ENCODE results near the gene OXNAD1. TPM values are rescaled to one million over a fixed set of nuclear protein-coding genes. Genes with fewer than 3 reads are reported as not detected.
A peak's percentile ranks its signal among the peaks of the same experiment; 100 is the strongest.

The OXNAD1 gene
- total RNA-seq, 2 experiments from 2014 or later: 44.9 to 47.4 TPM

DNA sequence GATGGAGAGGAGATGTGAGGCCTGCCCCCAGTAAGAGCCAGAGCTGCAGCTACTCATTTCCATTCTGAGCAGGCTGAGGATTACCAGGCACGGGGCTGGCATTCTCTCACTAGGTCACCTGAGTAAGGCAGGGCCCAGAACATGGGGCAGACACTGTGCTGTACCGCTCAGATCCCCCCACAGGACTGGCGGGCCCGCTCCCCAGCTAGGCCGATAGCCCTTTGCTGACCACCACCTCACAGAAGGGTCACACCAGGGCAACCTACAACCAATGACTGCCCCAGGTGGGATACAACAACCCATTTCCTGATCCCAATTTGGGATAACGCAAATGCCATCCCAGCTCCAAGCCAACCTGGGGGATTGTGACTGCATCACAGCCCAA, 52.5 kb downstream of the OXNAD1 start:
- no peak overlapping the region for H3K4me3 Mint-ChIP-seq
- ATAC-seq (no peak), DNase-seq (peak; percentile 40)
- CTCF ChIA-PET: interaction anchor here (1.7 to 12.3 kb wide), 6 partner anchors 9 to 50 kb away, joined by 5 to 134 read pairs (median 14); partner anchors contain the start of genes DPH3 and OXNAD1
- peaks cover 75% of the 10 kb centered on the region for H3K4me1 Mint-ChIP-seq
- H3K27ac Mint-ChIP-seq: peak overlapping the region; percentile 74
- peaks cover 79% of the 10 kb centered on the region for H3K36me3 Mint-ChIP-seq
- H3K9me3 Mint-ChIP-seq (ENCODE audit: low read depth): no peaks in the 10 kb centered on the region
- H3K27me3 Mint-ChIP-seq: no peaks in the 10 kb centered on the region

DNA sequence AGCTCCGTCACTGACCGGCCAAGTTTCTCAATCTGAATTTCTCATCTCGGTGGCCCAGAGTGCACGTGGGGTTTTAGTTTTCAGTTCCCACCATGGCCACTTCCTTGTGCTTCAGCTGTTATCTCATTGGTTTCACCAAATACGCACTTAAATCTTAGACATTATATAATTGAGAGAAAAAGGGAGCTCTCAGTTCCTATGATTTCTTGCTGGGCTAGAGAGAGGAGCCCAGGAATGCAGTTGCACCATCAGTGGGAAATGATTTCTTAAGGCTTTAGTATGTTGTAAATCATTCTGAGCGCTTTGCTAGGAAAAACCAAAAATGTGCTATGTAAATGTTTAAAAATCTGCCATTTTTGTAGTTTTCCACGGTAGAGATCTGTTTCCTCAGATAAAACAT, 53.2 kb downstream of the OXNAD1 start:
- H3K4me3 Mint-ChIP-seq: no peak overlapping the region
- H3K36me3 Mint-ChIP-seq: peaks cover 77% of the 10 kb centered on the region
- CTCF ChIA-PET: interaction anchor here (1.6 to 12.3 kb wide), 8 partner anchors 10 to 200 kb away, joined by 3 to 134 read pairs (median 12); partner anchors contain the start of genes DPH3 and OXNAD1
- no peaks in the 10 kb centered on the region for H3K9me3 Mint-ChIP-seq (ENCODE audit: low read depth)
- H3K27ac Mint-ChIP-seq: peak overlapping the region; percentile 74
- peaks cover 70% of the 10 kb centered on the region for H3K4me1 Mint-ChIP-seq
- ATAC-seq (no peak), DNase-seq (no peak)
- no peaks in the 10 kb centered on the region for H3K27me3 Mint-ChIP-seq

DNA sequence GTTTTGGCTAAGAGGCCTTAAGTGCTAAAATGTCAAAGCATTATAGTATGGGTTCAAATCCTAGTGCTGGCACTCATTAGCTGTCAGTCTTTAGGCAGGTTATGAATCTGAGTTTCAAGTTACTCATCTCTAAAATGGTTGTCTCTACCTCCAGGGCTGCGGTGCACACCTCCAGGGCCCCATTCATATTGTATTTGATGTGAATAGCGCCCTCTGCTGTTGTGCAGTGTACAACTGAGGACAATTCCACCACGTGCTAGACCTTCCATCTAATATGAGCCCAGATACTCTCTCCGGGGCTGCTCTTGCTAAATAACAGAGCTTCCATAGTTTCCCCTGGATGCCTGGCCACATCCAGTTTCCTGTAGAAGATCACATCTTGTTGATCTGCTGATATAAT, 54.3 kb downstream of the OXNAD1 start:
- ATAC-seq: peak; percentile 93
- no peaks in the 10 kb centered on the region for H3K9me3 Mint-ChIP-seq (ENCODE audit: low read depth)
- no peak overlapping the region for H3K4me3 Mint-ChIP-seq
- peak; percentile 92 for DNase-seq
- H3K4me1 Mint-ChIP-seq: peaks cover 59% of the 10 kb centered on the region
- H3K27ac Mint-ChIP-seq: peak overlapping the region; percentile 74
- no peaks in the 10 kb centered on the region for H3K27me3 Mint-ChIP-seq
- H3K36me3 Mint-ChIP-seq: peaks cover 74% of the 10 kb centered on the region
- CTCF ChIA-PET: interaction anchor here (0.6 to 12.3 kb wide), 27 partner anchors 8 to 230 kb away, joined by 3 to 134 read pairs (median 4); partner anchors contain the start of genes DPH3 and OXNAD1

DNA sequence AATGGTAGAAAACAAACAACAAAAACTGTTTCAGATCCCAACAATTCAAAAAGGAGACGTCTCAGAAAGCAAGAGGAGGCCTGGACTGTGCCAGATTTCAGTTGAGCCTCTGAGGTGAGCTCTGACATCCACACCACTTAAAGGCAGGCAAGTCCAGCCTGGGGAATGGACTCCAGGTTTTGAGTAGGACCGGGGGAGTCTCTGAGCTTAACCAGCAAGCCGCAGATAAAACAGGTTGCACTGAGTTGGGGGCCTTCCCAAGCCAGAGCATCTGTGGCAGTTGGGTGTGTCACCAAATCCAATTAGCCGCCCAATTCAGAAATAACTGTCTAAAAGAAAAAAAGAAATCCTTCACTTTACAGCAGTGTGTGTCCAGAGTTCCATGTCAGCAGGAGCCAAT, 54.7 kb downstream of the OXNAD1 start:
- Mint-ChIP-seq H3K27me3 (no peaks in the 10 kb centered on the region), H3K9me3 (ENCODE audit: low read depth) (no peaks in the 10 kb centered on the region), H3K4me3 (no peak overlapping the region), H3K27ac (peak overlapping the region; percentile 74), H3K36me3 (peaks cover 71% of the 10 kb centered on the region), H3K4me1 (peaks cover 54% of the 10 kb centered on the region)
- no peak for DNase-seq
- CTCF ChIA-PET: interaction anchor here (0.6 to 12.3 kb wide), 22 partner anchors 8 to 230 kb away, joined by 3 to 134 read pairs (median 4); partner anchors contain the start of genes DPH3 and OXNAD1
- ATAC-seq: no peak

DNA sequence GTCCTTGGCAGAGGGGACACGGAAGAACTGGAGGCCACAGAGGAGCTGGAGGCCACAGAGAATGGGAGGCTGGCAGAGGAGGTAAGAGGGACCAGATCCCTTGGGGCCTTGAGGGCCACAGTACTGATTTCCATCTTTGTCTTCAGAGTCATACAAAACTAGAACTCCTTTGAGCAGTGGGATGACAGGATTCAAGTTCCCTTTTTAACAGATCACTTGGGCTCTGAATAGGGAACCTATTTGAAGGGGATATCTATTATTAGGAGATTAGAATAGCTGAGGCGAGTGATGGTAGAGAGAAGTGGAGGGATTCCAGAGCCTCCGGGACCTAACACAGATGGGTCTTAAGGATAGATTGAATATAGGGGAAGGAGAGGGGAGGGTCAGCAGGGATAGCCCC, 55.7 kb downstream of the OXNAD1 start:
- peak overlapping the region; percentile 40 for H3K27ac Mint-ChIP-seq
- no peak for ATAC-seq
- peaks cover 50% of the 10 kb centered on the region for H3K4me1 Mint-ChIP-seq
- CTCF ChIA-PET: interaction anchor here (0.9 to 12.3 kb wide), 8 partner anchors 9 to 191 kb away, joined by 3 to 134 read pairs (median 6); partner anchors contain the start of genes DPH3 and OXNAD1
- H3K36me3 Mint-ChIP-seq: peaks cover 71% of the 10 kb centered on the region
- no peaks in the 10 kb centered on the region for H3K9me3 Mint-ChIP-seq (ENCODE audit: low read depth)
- no peak overlapping the region for H3K4me3 Mint-ChIP-seq
- H3K27me3 Mint-ChIP-seq: no peaks in the 10 kb centered on the region
- DNase-seq: no peak

DNA sequence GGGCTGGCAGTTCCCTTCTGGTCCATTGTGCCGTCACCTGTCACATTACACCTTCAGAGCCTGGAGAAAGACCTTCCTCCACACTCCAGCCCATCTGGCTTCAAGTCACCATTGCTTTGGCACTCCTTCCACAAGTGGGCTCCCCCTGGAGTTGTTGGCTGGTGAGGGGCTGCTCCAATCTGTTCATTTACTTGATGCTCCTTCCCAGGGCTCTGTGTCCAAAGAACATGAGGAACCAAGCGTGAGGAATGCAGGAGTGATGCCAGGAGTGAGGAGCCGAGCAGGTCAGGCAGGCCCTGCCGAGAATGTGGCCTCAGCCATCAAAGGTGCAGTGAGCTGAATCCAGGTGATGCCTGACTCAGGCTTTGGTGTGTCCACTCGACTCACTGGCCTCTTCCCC, 57.2 kb downstream of the OXNAD1 start:
- CTCF ChIA-PET: interaction anchor here (2.0 to 12.3 kb wide), 3 partner anchors 27 to 55 kb away, joined by 6 to 134 read pairs (median 58); partner anchors contain the start of genes DPH3 and OXNAD1
- Mint-ChIP-seq H3K27me3 (no peaks in the 10 kb centered on the region), H3K9me3 (ENCODE audit: low read depth) (no peaks in the 10 kb centered on the region), H3K4me3 (no peak overlapping the region), H3K4me1 (peaks cover 35% of the 10 kb centered on the region), H3K36me3 (peaks cover 65% of the 10 kb centered on the region), H3K27ac (peak overlapping the region; percentile 52)
- DNase-seq (no peak), ATAC-seq (no peak)

DNA sequence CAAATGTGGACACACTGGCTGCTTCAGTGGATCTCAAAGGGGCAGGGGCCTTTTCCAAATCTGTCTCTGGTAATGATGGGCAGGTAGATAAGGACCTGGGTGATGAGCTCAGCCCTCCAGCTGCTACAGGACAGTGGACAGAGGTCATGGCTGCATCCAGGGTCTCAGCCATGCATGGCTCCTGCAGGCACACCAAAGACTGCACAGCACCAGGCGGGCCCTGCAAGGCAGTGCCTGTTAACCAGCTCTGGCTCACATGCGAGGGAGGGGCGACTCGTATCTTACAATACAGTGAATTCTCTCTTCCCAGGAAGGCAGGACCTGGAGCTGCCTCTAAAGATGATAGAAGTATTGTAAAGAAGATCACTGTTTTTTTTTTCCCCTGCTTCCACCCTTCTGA, 58.7 kb downstream of the OXNAD1 start:
- H3K27me3 Mint-ChIP-seq: no peaks in the 10 kb centered on the region
- no peaks in the 10 kb centered on the region for H3K9me3 Mint-ChIP-seq (ENCODE audit: low read depth)
- peaks cover 63% of the 10 kb centered on the region for H3K36me3 Mint-ChIP-seq
- H3K27ac Mint-ChIP-seq: peak overlapping the region; percentile 4
- no peak overlapping the region for H3K4me3 Mint-ChIP-seq
- DNase-seq (no peak), ATAC-seq (no peak)
- CTCF ChIA-PET: interaction anchor here (1.3 to 3.2 kb wide), 3 partner anchors 9 to 35 kb away, joined by 3 to 12 read pairs (median 3); no protein-coding TSS in a partner anchor
- peaks cover 20% of the 10 kb centered on the region for H3K4me1 Mint-ChIP-seq

DNA sequence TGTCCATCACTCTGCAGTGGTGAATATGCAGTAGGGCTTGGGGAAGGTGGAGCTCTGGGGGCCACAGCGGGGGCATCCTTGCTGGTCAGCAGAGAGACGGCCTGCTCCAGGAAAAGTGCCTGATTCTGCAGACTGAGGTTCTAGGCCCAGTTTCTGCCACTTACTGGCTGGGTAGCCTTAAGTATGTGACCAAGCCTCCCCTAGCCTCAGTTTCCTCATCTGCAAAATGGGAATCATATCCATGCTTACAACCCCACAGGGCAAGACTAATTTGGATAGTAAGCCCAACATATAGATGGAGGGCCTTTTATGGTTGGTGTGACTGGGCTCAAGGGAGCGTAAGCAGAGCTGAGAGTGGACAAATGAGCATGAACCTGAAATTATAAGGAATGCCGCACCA, 60.8 kb downstream of the OXNAD1 start:
- CTCF ChIA-PET: interaction anchor here (1.3 to 3.2 kb wide), 2 partner anchors 36 to 37 kb away, joined by 4 to 12 read pairs; no protein-coding TSS in a partner anchor
- Mint-ChIP-seq H3K4me1 (peaks cover 6% of the 10 kb centered on the region), H3K27ac (no peak overlapping the region), H3K27me3 (no peaks in the 10 kb centered on the region), H3K36me3 (peaks cover 63% of the 10 kb centered on the region), H3K9me3 (ENCODE audit: low read depth) (no peaks in the 10 kb centered on the region), H3K4me3 (no peak overlapping the region)
- no peak for DNase-seq
- ATAC-seq: no peak

DNA sequence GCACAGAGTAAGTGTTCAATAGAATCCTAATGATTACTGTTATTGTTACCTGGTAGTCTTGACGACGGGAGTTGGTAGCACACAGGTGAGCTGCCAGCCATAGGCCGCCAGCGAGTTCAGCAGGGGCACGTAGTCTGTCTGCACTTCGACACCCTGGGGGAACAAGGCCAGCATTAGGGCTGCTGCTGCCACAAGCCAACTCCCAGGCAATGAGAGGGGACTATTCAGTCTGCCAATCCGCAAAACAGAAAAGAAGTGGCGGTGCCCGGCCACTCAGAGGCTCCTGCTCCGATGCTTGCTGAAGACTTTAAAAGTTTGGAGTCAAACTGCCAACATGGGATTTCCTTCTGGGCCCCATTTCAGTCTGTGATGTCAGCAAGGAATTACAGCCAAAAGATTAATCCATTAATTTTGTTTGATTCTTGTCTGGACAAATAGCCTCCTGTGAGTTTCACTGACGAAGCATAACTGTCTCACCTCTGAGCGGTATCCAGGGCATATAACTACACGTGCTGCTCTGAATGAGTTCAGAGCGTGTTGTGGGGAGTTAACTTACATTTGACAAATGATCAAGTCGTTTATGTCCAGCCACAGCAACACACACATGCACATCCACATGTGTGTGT, 61.8 kb downstream of the OXNAD1 start:
- CTCF ChIA-PET: no interaction called here
- peak overlapping the region; percentile 19 for H3K27ac Mint-ChIP-seq
- peaks cover 66% of the 10 kb centered on the region for H3K36me3 Mint-ChIP-seq

DNA sequence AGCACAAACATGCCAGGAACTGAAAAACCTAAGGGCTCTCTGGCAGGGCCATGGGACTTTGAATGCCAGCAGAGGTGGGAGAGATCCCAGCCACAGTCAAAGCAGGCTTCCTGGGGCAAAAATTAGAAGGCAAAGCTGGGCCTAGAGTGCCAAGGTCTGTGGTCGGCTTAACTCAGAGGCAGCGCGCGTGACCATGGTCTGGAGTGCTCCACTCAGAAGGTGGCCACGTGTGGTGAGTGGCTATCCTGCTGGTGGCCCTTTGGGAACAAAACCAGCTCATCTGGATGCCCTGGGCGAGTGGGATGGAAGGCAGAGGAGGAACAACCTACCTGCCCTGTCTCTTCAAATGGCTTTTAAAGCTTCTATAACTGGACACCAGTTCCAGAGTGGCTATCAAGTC, 63.1 kb downstream of the OXNAD1 start:
- no peak overlapping the region for H3K27ac Mint-ChIP-seq
- H3K9me3 Mint-ChIP-seq (ENCODE audit: low read depth): peaks cover 7% of the 10 kb centered on the region
- no peak overlapping the region for H3K4me3 Mint-ChIP-seq
- ATAC-seq (no peak), DNase-seq (peak; percentile 37)
- no peaks in the 10 kb centered on the region for H3K27me3 Mint-ChIP-seq
- peaks cover 8% of the 10 kb centered on the region for H3K4me1 Mint-ChIP-seq
- peaks cover 73% of the 10 kb centered on the region for H3K36me3 Mint-ChIP-seq
- CTCF ChIA-PET: no interaction called here

More for the DNA sequence above, 61.8 kb downstream of the OXNAD1 start:
- peaks cover 6% of the 10 kb centered on the region for H3K4me1 Mint-ChIP-seq
- H3K27me3 Mint-ChIP-seq: no peaks in the 10 kb centered on the region
- ATAC-seq: no peak
- no peak overlapping the region for H3K4me3 Mint-ChIP-seq
- peak; percentile 37 for DNase-seq
- peaks cover 4% of the 10 kb centered on the region for H3K9me3 Mint-ChIP-seq (ENCODE audit: low read depth)

DNA sequence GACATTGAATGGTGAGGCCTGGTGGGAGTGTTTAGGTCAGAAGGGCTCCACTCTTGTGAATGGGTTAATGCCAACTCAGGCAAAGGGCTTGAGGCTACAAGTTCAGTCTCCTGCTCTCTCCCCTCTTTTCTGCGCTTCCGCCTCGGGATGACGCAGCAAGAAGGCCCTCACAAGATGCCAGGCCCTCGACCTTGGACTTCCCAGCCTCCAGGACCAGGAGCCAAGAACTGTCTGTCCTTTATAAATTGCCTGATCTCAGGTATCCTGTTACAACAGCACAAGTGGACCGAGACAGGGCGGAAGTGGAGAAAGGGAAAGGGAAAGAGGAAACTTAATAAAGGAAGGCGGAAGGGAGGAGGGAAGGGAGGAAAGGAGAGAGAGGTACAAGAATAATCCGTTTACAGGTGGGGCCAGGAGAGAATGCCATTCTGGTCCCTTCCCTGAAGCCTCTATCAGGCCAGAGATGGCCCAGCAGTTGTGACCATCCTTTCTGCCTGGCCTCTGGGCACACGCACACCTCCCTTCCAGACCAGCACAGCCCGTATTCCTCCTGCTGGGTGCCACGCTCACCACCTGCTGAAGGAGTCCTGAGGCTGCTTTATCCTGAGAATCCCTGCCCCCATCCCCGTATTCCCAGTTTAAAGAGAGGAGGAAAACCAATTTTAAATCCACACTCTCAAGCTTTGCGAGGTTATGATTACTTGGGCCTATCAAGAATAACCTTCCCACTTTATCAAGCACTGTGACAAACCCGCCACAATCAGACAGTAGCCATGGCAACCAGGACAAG, 64.2 kb downstream of the OXNAD1 start:
- H3K27me3 Mint-ChIP-seq: no peaks in the 10 kb centered on the region
- CTCF ChIA-PET: no interaction called here
- peak overlapping the region; percentile 31 for H3K27ac Mint-ChIP-seq
- peaks cover 72% of the 10 kb centered on the region for H3K36me3 Mint-ChIP-seq
- DNase-seq (no peak), ATAC-seq (no peak)
- H3K4me3 Mint-ChIP-seq: no peak overlapping the region
- peaks cover 7% of the 10 kb centered on the region for H3K9me3 Mint-ChIP-seq (ENCODE audit: low read depth)
- H3K4me1 Mint-ChIP-seq: peaks cover 8% of the 10 kb centered on the region

DNA sequence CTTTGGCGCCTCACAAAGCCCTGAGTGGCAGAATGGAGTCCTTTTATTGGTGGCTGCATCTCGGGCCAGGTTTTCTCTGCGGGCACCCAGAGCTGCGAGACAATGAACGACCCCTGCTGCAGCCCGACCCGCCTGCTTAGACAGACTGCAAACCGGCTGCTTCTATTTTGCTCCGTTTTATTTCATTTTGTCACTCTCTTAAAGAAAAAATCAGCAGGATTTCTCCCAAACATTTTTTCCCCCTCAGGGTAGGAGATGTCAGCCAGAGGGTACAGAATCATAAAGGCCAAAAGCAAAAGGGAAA, 64.8 kb downstream of the OXNAD1 start:
- H3K27ac Mint-ChIP-seq: no peak overlapping the region
- peaks cover 13% of the 10 kb centered on the region for H3K4me1 Mint-ChIP-seq
- CTCF ChIA-PET: no interaction called here
- H3K27me3 Mint-ChIP-seq: no peaks in the 10 kb centered on the region
- peaks cover 7% of the 10 kb centered on the region for H3K9me3 Mint-ChIP-seq (ENCODE audit: low read depth)
- peaks cover 76% of the 10 kb centered on the region for H3K36me3 Mint-ChIP-seq
- no peak for ATAC-seq
- no peak overlapping the region for H3K4me3 Mint-ChIP-seq
- DNase-seq: no peak

DNA sequence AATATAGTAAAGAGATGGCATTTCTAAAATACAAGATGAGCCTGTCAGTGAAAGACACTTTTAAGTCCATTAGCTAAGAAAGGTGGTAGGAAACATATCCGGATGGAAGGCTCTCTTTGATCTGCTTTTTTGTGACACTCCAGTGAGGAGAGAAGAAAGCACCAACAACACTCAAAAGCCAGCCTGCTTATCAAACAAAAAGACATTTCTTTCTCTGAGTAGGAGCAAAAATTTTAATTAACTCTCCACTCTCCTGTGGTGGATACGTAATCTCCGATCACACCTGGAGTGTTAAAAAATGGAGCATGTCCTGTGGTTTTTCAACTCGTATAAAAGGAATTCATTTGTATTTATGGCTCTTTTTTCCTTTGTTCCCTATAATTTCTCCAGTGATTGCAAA, 65.3 kb downstream of the OXNAD1 start:
- ATAC-seq: no peak
- no peak for DNase-seq
- Mint-ChIP-seq H3K36me3 (peaks cover 78% of the 10 kb centered on the region), H3K9me3 (ENCODE audit: low read depth) (peaks cover 7% of the 10 kb centered on the region), H3K27ac (no peak overlapping the region), H3K4me1 (peaks cover 15% of the 10 kb centered on the region), H3K4me3 (no peak overlapping the region), H3K27me3 (no peaks in the 10 kb centered on the region)
- CTCF ChIA-PET: no interaction called here

All from activated CD8-positive, alpha-beta memory T cell treated with anti-CD3 and anti-CD28 coated beads, Interleukin-2, amount 10 ng/mL, durations not matched to agents 7 days and 5 days (primary cell).